T-helper 1 cell (primary cell): ENCODE data around the gene LRP10.
"Not testable (repeated sequence)": the region's sequence is repeated elsewhere in the genome, so short reads cannot be mapped to it uniquely, and the experiment has no call there.

Experiments
- DNase-seq, 5 donors: peaks; one replicate each; pipeline ENCODE4 v3.0.0-alpha.2; 2012 to 2020

The LRP10 gene

GRCh38 chr14:22843123-22843925 lies 28.2 kb upstream of the LRP10 start:
- DNase-seq, result no peak

GRCh38 chr14:22844221-22845102 lies 27.1 kb upstream of the LRP10 start:
- DNase-seq, result no peak

GRCh38 chr14:22845103-22845394 lies 26.5 kb upstream of the LRP10 start:
- no peak for DNase-seq

GRCh38 chr14:22845821-22846625 lies 25.5 kb upstream of the LRP10 start:
- DNase-seq, result no peak

GRCh38 chr14:22846811-22847307 lies 24.7 kb upstream of the LRP10 start:
- DNase-seq, result no peak

GRCh38 chr14:22847661-22848341 lies 23.7 kb upstream of the LRP10 start:
- no peak for DNase-seq

GRCh38 chr14:22848351-22849164 lies 23.0 kb upstream of the LRP10 start:
- DNase-seq, result no peak

GRCh38 chr14:22849212-22849819 lies 22.2 kb upstream of the LRP10 start:
- no peak for DNase-seq

GRCh38 chr14:22850944-22851764 lies 20.4 kb upstream of the LRP10 start:
- DNase-seq, result peak in 1 of 5 donors; percentile 65

GRCh38 chr14:22852178-22852577 lies 19.4 kb upstream of the LRP10 start:
- not testable (repeated sequence) for DNase-seq

GRCh38 chr14:22852599-22852939 lies 19.0 kb upstream of the LRP10 start:
- DNase-seq, result no peak

- peak; percentile 62 to 88 (median 79) for DNase-seq
Measured at GRCh38 chr14:22852940-22853767, 18.4 kb upstream of the LRP10 start.

- not testable (repeated sequence) for DNase-seq
Measured at GRCh38 chr14:22854296-22854695, 17.2 kb upstream of the LRP10 start.

- DNase-seq, result peak in 1 of 5 donors; percentile 27
Measured at GRCh38 chr14:22854963-22855724, 16.4 kb upstream of the LRP10 start.

GRCh38 chr14:22856428-22856827 lies 15.1 kb upstream of the LRP10 start:
- DNase-seq, result no peak

GRCh38 chr14:22860377-22860776 lies 11.2 kb upstream of the LRP10 start:
- not testable (repeated sequence) for DNase-seq

- DNase-seq, result no peak
Measured at GRCh38 chr14:22861651-22862050, 9.9 kb upstream of the LRP10 start.

GRCh38 chr14:22864979-22865378 lies 6.6 kb upstream of the LRP10 start:
- no peak for DNase-seq
